ENCODE data around the gene TLR3. TPM values are rescaled to one million over a fixed set of nuclear protein-coding genes. Genes with fewer than 3 reads are reported as not detected.

Gene TLR3
- total and polyA plus RNA-seq, 10 of the 15 experiments (the other 5 are each of a cell fraction or from before 2014, with no cell fraction given) = under 0.01 to 0.05 (median 0.03) TPM; not detected in 7

DNA sequence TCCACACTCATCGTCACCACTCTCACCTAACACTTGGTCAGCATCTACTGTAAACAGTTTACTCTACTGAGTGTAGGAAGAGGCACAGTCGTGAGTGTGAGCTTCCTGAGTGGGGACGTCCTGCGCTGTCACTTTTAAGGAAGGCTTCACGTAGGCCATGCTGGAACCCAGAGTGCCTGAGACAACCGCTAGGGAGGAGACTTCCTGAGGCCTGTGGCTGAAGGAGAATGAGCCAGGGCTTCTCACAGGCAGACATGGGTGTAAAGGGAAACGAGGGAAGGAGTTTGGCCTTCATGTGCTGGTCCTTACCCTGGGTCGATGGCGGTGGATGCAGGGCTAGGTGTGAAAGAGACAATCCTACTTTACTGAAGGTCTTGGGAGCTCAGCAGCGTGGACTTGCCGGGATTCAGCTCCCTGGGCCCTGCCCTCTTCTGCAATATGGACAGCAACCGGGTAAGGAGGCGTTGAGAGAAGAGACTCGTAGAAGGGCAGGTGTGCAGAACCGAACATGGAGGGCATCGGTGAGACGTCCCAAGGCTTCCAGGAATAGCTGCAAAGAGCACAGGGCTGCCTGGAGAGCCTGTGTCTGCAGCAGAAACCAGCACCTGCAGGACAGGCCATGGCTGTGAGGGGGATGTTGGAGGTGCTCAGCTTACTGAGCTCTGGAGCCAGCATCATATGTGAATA lies 48.7 kb upstream of the TLR3 start (continued):
- TF ChIP-seq, protein P1, sequence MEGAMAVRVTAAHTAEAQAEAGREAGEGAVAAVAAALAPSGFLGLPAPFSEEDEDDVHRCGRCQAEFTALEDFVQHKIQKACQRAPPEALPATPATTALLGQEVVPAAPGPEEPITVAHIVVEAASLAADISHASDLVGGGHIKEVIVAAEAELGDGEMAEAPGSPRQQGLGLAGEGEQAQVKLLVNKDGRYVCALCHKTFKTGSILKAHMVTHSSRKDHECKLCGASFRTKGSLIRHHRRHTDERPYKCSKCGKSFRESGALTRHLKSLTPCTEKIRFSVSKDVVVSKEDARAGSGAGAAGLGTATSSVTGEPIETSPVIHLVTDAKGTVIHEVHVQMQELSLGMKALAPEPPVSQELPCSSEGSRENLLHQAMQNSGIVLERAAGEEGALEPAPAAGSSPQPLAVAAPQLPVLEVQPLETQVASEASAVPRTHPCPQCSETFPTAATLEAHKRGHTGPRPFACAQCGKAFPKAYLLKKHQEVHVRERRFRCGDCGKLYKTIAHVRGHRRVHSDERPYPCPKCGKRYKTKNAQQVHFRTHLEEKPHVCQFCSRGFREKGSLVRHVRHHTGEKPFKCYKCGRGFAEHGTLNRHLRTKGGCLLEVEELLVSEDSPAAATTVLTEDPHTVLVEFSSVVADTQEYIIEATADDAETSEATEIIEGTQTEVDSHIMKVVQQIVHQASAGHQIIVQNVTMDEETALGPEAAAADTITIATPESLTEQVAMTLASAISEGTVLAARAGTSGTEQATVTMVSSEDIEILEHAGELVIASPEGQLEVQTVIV (IDR thresholded peaks at IDR 0.05; ENCODE audit: borderline replicate concordance, partially characterized antibody) = no peak
- TF ChIP-seq BMI1 (IDR thresholded peaks at IDR 0.05; ENCODE audit: borderline replicate concordance) (no peak), SUPT20H (IDR thresholded peaks at IDR 0.05; ENCODE audit: borderline replicate concordance, control insufficient read depth, low read depth, low read length) (no peak), HDAC2 (IDR thresholded peaks at IDR 0.05) (no peak), ZNF207 (IDR thresholded peaks at IDR 0.05; ENCODE audit: borderline replicate concordance) (no peak), ZSCAN29 (IDR thresholded peaks at IDR 0.05) (no peak), SMAD5 (IDR thresholded peaks at IDR 0.05; ENCODE audit: low read depth) (no peak)
- TF ChIP-seq, protein P2, sequence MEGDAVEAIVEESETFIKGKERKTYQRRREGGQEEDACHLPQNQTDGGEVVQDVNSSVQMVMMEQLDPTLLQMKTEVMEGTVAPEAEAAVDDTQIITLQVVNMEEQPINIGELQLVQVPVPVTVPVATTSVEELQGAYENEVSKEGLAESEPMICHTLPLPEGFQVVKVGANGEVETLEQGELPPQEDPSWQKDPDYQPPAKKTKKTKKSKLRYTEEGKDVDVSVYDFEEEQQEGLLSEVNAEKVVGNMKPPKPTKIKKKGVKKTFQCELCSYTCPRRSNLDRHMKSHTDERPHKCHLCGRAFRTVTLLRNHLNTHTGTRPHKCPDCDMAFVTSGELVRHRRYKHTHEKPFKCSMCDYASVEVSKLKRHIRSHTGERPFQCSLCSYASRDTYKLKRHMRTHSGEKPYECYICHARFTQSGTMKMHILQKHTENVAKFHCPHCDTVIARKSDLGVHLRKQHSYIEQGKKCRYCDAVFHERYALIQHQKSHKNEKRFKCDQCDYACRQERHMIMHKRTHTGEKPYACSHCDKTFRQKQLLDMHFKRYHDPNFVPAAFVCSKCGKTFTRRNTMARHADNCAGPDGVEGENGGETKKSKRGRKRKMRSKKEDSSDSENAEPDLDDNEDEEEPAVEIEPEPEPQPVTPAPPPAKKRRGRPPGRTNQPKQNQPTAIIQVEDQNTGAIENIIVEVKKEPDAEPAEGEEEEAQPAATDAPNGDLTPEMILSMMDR (IDR thresholded peaks at IDR 0.05 in 2 of 3, conservative IDR thresholded peaks at IDR 0.05 in 1 of 3; ENCODE audit: control insufficient read depth in 2 of 3, extremely low read depth in 1 of 3, insufficient read depth in 1 of 3, low read depth in 3 of 3, low read length in 3 of 3) = no peak
- TF ChIP-seq, protein P3, sequence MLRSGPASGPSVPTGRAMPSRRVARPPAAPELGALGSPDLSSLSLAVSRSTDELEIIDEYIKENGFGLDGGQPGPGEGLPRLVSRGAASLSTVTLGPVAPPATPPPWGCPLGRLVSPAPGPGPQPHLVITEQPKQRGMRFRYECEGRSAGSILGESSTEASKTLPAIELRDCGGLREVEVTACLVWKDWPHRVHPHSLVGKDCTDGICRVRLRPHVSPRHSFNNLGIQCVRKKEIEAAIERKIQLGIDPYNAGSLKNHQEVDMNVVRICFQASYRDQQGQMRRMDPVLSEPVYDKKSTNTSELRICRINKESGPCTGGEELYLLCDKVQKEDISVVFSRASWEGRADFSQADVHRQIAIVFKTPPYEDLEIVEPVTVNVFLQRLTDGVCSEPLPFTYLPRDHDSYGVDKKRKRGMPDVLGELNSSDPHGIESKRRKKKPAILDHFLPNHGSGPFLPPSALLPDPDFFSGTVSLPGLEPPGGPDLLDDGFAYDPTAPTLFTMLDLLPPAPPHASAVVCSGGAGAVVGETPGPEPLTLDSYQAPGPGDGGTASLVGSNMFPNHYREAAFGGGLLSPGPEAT (IDR thresholded peaks at IDR 0.05; ENCODE audit: low read depth) = no peak
